Activated T-cell treated with anti-CD3 and anti-CD28 coated beads for 48 hours (primary cell): ENCODE data around the gene DOLPP1.

Experiments used
- DNase-seq: peaks from one replicate; pipeline ENCODE4 v3.0.0-alpha.2; 2020; ENCODE audit warnings: low read depth

Gene DOLPP1

DNA sequence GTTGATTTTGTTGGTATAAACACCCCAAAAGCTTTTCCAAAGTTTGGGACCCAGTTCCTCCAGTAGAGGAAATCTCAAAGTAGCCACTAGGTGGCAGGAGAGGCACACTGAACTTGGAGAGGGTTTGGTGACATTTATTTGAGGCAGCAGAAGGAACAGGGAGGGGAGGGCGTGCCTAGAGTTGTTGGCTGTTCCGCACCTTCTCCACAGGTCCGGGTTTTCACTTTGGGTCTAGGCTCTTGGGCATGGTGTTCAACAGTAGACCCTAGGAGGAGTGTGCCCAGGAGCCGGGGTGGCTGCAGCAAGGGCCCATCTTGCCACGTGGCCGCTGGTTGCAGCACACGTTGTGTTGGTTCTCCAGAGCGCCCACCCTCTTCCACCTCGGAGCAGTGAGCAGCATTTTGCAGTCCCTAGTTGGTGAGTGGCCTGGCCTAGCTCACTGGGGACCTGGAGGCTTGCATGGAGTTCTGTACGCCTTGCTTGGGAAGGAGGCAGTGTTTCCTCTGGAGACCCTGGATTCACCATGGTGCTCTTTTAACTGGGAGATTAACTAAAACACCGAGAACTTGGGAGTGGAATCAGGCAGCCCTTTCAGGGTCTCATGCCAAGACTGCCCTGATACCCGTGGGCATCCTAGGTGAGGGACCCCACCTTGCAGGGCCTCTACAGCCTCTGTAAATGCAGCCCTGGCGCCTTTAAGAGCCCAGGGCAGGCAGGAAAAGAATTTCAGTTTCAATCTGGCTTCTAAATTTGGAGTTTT, 58.5 kb downstream of the DOLPP1 start:
- peak; percentile 60 for DNase-seq

GRCh38 chr9:129139993-129140396, 59.1 kb downstream of the DOLPP1 start:
- DNase-seq: peak; percentile 70
